GM18507 (cell line): ENCODE measurements around the gene VPS26C.

Source experiments
- DNase-seq: peaks from one replicate; pipeline ENCODE4 v3.0.0; 2011; ENCODE audit warnings: low read depth; ENCODE audit not compliant: insufficient read length; ENCODE audit errors: extremely low spot score
- FAIRE-seq: peaks from 2 replicates; lab custom pipeline; 2011; peaks lifted over from hg19 to GRCh38; lab: Jason Lieb, UNC

The VPS26C gene

DNA sequence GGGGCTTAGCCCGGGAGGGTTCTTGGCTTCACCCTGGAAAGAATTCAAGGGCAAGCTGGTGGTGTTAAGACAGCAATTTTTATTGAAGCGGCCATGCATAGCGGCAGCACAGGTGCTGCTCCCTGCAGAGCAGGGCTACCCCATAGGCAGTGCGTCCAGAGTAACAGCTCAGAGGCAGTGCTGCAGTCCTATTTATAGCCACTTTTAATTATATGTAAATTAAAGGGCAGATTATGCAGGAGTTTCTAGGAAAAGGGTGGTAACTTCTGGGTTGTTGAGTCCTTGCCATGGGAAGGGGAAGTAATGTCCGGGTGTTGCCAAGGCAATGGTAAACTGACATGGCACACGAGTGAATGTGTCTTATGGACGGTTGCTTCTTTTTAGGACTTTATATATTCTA is 57.0 kb downstream of the VPS26C start:
- FAIRE-seq (no peak), DNase-seq (no peak)

DNA sequence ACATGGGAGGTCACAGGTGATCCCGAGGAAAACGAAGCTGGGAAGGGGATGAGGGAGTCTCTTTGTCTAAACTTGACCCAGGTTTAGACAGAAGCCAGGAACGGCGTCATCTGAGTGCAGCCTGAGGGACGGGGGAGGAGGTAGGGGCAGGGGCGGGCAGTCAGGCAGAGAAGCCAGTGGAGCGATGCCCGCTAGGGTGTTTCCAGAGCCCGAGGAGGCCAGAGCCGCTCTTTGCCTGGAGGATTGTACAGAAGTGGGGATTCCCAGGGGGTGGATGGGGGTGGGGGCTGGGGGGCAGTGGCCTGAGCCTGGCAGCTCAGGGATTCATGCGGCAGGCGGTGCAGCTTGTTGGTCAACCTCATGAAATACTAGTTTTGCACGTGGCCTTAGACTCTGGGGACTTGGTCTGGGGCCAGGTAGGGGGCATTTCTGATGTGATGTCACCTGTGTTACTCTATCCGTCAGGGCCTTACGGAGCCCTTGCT is 58.4 kb downstream of the VPS26C start:
- FAIRE-seq (no peak), DNase-seq (peak; percentile 58)

DNA sequence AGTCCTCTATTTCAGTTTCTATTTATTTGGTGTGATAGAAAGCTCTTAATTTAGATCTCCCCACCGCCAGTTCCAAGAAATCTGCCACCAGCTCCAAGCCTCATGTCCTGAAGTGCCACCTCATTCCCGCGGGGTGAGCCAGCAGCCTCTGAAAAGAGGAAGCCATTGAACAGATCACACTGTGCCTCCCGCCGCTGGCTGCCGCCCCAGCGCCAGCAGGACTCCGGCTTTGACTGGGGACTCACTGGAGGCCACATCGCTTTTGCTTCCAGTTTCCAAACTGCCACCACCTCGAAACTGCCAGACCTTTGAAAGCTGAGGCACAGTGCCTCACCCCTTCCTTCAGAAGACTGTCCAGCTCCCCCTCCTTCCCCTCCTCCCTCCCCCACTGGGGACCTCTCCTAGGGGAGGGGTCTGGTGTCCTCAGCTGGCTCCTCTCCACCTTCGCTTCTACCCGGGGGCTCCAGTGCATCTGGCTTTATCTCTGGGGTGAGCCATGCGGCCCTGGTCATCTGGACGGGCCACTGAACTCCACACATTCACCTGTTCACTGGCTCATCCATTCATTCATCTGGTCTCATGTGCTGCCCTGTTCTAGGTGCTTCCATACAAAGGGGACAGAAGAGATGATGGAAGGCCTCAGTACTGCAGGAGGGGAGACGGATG is 58.9 kb downstream of the VPS26C start:
- DNase-seq (peak; percentile 68), FAIRE-seq (peak; percentile 90)

DNA sequence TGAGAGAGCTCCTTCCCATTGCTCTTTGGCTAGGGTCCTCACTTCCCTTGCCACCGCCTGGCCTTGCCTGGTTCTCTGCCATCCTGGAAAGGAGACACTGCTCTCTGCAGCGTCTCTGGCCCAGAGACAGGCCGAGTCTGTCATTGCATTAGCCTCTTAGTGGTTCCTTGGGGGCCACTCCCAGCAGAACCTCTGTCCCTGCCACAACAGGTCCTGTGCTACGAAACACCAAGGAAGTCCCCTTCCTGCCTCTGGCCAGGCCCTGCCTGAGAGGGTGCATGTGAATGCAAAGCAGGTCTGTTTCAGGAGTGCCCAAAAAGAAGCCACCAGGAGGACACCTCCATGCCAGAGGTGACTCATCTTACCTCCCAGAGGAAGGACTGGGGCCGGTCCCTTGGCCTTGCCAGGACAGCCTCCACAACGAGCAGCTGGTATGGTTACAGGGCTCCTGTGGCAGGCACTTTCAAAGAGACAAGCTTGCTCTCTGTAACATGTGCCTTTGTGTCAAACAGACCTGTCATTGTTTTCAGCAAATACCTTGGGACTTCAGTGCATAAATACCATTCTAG is 59.6 kb downstream of the VPS26C start:
- DNase-seq (peak; percentile 42), FAIRE-seq (peak; percentile 97)

DNA sequence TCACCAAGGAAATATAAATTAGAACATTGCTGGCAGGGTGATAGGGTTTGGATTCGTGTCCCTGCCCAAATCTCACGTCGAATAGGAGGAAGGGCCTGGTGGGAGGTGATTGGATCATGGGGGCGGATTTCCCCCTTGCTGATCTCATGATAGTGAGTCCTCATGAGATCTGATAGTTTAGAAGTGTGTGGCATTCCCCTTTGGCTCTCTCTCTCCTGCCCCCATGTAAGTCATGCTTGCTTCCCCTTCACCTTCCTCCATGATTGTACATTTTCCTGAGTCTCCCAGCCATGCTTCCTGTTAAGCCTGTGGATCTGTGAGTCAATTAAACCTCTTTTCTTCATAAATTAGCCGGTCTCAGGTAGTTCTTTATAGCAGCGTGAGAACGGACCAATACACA is 60.6 kb downstream of the VPS26C start:
- DNase-seq = no peak
- FAIRE-seq = peak; percentile 49

DNA sequence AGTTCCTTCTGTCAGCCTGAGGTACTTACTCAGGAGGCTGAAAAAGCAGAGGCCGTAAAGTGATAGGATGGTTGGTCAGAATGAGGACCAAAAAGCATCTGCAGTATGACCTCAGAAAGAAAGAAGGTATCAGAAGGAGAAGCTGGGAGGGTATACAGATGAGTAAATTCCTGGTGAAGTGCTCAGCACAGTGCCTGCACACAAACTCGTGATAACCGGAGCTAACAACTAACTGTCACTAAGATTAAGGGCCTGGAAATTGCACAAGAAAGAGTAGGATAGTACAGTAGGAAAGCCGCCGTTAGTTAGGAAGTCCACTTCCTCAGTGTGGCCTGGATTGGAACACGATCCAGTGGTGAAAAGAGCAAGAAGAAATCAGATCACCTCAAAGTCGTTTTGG is 62.6 kb downstream of the VPS26C start:
- DNase-seq = no peak
- no peak for FAIRE-seq

DNA sequence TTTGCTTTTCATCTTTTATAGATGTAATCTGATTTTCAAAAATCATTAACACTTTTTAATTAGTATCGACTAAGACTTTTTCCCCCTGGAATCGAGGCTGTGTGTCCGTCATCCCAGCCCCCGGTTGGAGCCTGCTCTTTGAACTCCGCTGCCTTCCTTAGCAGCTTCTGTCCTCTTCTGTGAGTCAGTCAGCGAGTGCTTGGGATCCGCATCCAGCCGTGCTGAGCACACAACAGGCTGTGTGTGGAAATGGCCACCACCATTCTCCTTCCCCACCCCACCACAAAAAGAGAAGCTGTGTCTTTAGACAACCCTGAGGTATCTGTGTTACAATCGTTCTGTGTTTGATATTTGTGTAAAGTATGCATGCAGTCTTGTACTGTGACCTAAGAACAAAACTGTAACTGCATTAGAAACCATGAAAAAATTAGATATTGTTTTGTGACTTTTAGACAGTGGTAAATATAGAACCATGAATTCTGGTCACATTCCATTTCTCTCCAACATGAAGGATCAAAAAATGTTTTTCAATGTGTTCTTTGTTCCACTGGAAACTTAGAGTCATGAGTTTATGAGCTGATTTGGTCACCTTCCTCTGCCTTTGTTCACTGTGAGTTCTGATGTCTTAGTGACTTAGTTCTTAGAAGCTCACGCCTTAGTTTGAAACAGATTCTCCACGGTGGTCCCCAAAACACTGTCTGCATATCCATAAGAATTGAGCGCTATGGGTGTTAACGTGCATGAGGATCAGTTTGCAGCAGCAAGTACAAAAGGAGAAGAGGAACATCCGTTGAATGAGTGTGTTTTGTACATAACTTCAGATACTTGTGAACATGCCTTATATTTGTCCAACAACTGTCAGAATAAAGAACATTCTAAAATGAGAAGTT is 64.7 kb downstream of the VPS26C start:
- FAIRE-seq (no peak), DNase-seq (no peak)

DNA sequence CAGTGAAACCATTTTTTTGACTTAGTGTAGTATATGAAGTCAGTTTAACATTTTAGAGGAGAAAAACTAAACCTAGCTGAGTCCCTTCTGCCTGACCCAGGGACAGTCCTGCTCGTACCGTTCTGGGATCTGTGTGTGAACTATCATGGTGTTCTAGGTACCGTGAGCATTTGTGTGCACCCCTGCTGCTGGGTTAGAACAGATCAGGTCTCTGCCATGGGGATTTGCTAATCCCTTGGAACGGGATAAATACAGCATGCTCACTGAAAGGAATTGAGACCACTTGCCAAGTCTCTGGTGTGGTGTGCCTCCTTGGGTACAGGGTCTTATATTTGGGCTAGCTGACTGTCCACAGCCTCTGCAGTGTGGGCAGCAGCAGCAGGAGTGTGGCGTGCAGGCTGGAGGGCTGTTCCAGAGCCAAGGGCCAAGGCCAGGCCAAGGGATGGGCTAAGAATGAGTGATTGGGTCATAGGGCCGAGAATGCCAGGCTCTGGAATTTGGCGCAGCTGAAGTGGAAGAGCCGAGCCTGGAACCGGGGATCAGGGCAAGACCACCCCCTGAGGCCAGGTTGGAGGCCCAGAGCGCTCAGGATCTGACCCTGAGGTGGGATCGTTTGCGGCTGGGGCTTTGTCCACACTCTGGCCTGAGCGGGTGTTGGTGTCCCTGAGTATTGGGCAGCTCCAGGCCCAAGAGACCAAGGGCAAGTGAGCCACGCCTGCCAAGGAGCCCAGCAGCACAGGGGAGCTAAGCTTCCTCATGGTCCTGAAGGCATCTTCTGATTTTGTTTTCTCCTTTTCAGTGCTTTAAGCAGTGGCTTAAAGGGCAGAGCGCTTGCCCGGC is 66.3 kb downstream of the VPS26C start:
- no peak for FAIRE-seq
- DNase-seq = no peak

DNA sequence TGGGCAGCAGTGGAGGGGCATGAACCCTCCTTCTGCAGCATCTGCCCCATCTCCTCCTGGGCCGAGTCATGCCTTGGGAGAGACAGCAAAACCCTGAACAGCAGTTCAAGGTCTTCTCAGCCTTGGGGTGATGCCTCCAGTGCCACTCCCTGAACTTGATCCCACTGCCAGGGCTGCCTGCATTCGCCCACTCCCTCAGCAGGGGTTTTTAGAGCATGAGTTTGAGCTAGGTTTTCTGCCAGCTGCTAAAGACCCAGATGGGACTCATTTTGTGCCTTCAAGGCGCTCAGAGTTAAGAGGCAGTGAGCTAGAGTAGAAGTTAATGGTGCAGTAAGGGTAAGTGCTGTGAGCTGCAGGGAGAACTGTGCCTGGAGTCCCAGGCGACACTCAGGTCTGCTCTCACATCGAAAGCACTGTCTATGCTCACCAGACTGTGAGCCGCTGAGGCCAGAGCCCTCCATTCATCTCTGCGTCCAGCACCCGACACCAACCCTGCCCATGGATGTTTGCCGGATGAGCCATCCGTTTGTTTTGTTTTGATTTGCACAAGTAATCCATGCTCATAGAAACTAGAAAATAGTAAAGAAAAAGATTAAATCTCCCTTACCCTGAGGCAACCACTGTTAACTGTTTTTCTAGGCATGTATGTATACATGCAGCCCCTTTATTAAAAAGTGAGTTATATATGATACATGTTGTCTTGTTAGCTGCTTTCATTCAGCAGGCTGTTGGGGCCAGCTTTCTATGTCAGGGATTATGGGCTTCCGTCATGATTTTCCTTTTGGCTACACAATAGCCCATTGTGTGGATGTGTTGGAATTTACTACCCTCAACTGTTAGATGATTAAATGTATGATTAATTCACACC is 67.8 kb downstream of the VPS26C start:
- DNase-seq = no peak
- FAIRE-seq = no peak

DNA sequence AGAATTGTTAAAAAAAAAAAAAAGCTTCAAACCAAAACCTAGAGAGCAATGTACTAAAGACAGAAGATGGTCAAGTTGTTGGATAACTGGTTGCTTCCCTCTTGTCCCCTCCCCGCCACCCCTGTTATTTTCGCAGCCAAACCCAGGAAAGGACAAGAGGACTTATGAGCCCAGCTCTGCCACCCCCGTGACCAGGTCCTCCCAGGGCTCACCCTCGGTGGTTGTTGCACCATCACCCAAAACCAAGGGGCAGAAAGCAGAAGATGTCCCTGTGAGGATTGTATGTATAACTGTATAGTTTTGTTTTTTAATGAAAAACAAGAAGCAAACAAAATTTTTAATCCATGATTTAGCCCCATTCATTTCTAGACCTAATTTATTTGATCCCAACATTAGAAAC is 69.4 kb downstream of the VPS26C start:
- FAIRE-seq (no peak), DNase-seq (no peak)

DNA sequence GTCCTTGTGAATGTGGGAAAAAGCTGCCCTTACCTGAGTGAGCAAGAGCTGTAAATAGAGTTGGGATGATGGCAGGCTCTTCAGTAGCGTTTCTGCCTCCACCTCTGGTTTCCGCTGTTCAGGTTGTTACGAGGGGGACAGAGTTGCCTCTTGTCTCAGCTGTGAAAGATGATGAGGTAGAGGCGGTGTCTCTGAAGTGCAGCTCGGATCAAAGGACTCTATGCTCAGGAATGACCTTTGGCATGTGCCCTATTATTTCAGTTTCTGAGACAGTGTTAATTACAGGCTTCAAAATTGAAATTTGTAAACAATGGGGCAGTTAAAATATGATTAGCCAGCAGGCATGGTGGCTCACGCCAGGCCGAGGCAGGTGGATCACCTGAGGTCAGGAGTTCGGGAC is 70.3 kb downstream of the VPS26C start:
- DNase-seq = no peak
- no peak for FAIRE-seq

DNA sequence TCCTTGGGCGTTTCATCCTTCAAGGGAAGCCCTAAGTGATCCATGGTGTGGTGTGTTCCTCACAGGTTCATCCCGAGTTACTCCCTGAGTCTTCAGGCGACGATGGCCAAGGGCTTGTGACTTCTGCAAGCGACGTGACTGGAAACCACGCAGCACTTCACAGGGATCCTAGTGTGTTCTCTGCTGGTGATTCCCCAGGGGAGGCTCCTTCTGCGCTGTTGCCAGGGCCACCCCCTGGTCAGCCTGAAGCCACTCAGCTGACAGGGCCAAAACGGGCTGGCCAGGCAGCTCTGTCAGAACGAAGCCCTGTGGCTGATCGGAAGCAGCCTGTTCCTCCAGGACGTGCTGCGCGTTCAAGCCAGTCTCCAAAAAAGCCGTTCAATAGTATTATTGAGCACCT is 71.5 kb downstream of the VPS26C start:
- no peak for DNase-seq
- FAIRE-seq = no peak

DNA sequence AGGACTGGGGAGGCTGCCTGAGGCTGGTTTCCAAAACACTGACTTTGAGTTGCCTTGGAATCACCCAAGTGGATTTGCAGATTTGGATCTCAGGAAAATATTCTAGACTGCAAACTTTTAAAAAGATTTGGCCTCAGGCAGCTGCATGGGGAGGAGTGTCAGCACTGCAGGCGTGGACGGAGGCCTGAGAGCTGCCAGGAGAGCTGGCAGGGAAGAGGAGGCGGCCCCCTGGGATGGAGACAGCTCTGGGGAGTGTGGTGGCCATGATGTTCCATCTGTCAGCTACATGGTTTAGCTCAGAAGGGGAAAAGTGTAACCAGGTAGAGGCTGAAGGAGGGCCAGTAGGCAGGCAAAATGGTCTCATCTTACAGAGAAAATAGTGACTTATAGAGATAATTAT is 72.1 kb downstream of the VPS26C start:
- FAIRE-seq = no peak
- DNase-seq = no peak

DNA sequence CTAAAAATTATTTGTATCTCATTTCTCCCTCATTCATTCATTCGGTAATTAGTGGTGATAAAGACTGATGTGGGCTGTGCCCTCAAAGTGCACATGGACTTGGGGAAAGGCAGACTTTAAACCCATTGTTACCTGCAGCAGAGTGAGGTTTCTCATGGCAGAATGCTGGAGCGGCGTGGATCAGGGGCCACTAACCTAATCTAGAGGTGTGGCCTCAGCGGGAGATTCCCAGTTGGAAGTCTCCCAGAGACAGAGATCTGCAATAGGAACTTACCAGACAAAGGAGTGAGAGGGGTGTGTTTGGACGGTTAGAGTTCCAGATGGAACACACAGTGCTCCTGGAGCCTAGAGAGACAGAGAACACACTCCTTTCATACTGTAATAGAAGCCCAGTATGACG is 73.5 kb downstream of the VPS26C start:
- FAIRE-seq = no peak
- DNase-seq = no peak

DNA sequence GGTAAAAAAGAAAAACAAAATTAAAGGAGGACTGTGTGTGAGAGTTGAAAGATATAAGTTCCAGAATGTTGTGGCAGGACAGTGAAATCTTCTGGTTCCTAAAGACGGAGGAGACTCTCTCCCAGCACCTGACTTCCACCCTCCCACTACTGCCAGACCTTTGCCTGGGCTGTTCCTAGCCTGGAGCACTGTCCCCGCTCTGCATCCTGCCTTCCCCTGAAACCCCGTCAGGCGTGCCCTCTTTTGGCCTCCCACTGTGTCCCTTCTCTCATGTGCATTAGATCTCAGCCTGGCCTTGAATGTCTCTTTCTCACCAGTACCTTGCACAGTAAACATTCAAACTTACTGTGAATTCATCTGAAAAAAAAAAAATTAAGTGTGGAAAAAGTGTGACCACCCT is 74.1 kb downstream of the VPS26C start:
- no peak for DNase-seq
- FAIRE-seq = no peak

DNA sequence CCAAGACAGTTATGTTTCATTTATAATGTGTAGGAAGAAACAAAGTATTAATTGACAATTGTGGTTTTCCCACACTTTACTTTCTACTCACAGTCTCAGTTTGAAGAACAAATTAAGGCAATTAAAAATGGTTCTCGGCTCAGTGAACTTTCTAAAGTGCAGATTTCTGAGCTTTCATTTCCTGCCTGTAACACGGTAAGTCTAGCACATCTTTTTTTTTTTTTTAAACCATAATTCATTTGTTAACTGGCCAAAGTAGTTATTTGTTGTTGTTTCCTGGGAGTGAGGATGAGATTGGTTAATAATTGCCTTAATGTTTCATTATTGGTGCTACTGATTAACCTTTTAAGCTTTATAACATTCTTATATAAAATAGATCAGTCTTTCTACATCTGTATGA is 75.1 kb downstream of the VPS26C start:
- DNase-seq (no peak), FAIRE-seq (no peak)

DNA sequence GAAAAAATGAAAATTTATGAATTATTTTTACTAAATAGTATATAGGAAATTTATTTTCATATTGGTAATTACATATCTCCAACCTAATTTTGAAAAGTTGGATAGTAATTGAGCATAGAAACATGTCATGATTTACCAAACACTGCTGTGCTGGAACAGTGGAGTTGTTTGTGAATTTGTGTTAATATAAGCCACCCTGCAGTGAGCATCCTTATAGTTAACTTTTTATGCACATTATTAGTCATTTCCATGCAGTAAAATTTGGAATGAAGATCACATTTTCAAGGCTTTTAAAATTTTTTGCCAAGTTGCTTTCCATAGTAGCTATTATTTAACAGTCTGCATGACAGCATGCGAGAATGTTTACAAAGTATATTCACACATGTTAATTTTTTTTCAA is 78.3 kb downstream of the VPS26C start:
- no peak for FAIRE-seq

DNA sequence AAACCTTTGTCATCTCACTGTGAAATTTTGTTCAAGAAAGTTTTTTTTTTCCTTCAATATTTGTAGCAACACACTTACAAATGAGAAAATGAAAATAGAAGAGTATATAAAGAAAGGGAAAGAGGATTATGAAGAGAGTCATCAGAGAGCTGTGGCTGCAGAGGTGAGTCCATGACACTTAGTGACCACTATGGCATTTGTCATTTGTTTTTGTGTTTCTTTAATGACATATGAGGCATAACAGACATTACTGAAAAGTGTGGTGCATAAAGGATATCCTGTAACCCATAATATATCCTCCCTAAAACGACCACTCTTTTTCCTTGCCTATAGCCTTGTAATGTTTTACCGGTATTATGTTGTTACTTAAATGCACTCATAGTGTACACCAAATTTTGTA is 80.2 kb downstream of the VPS26C start:
- DNase-seq = no peak
- FAIRE-seq = no peak

More for the DNA sequence above, 78.3 kb downstream of the VPS26C start:
- DNase-seq = no peak
